GM23338 (cell line): ENCODE measurements around the gene FAAP100. TPM values are rescaled to one million over a fixed set of nuclear protein-coding genes. Genes with fewer than 3 reads are reported as not detected.

ENCODE experiments used
- ATAC-seq: fragments of 200-7000 bp; cut with Tn5 transposase; 3 replicates; pipeline ENCODE4 v1.9.1; 2020
- DNase-seq: peaks from one replicate; pipeline ENCODE4 v3.0.0-alpha.2; 2015; ENCODE audit warnings: low spot score
- H2AFZ ChIP-seq: fragments of 200-600 bp; sonication (generic); 2 replicates; pipeline ENCODE4 v1.8.0; 2016; ENCODE audit warnings: antibody characterized with exemption, mild to moderate bottlenecking, moderate library complexity
- H3F3A ChIP-seq: fragments of 200-600 bp; sonication (generic); replicated peaks from 2 replicates; pipeline ENCODE4 v1.8.0; 2017; ENCODE audit warnings: antibody characterized with exemption, mixed run types, low read depth
- H3K27ac ChIP-seq: fragments of 200-600 bp; sonication (generic); 2 replicates; pipeline ENCODE4 v1.6.1; 2016; ENCODE audit warnings: low read depth
- H3K27me3 ChIP-seq: fragments of 200-600 bp; sonication (generic); 2 replicates; pipeline ENCODE4 v1.8.0; 2016; ENCODE audit warnings: mild to moderate bottlenecking, mixed run types, moderate library complexity; ENCODE audit not compliant: insufficient read depth
- H3K36me3 ChIP-seq: fragments of 200-600 bp; sonication (generic); 2 replicates; pipeline ENCODE4 v1.8.0; 2016; ENCODE audit warnings: mild to moderate bottlenecking; ENCODE audit not compliant: insufficient read depth
- H3K4me1 ChIP-seq: fragments of 200-600 bp; sonication (generic); 2 replicates; pipeline ENCODE4 v1.8.0; 2016; ENCODE audit warnings: mild to moderate bottlenecking, moderate library complexity; ENCODE audit not compliant: insufficient read depth
- H3K4me2 ChIP-seq: fragments of 200-600 bp; sonication (generic); 2 replicates; pipeline ENCODE4 v1.7.1; 2017; ENCODE audit warnings: mixed run types
- H3K4me3 ChIP-seq: fragments of 200-600 bp; sonication (generic); 2 replicates; pipeline ENCODE4 v1.6.1; 2016; ENCODE audit warnings: mixed run types
- H3K79me2 ChIP-seq: fragments of 200-600 bp; sonication (generic); replicated peaks from 2 replicates; pipeline ENCODE4 v1.8.0; 2017; ENCODE audit warnings: mild to moderate bottlenecking; ENCODE audit not compliant: insufficient read depth
- H3K9me2 ChIP-seq: fragments of 200-600 bp; sonication (generic); 2 replicates; pipeline ENCODE4 v1.8.0; 2017; ENCODE audit not compliant: insufficient read depth
- H4K20me1 ChIP-seq: fragments of 200-600 bp; sonication (generic); replicated peaks from 2 replicates; pipeline ENCODE4 v1.8.0; 2017; ENCODE audit warnings: mild to moderate bottlenecking; ENCODE audit not compliant: insufficient read depth
- H3K27ac Mint-ChIP-seq: 2 replicates; pipeline ENCODE4 v1.8.0; 2020; ENCODE audit warnings: inconsistent platforms, mild to moderate bottlenecking, moderate library complexity, mixed read lengths
- H3K27me3 Mint-ChIP-seq: 3 replicates; pipeline ENCODE4 v1.8.0; 2022; ENCODE audit warnings: low read depth, mild to moderate bottlenecking, moderate library complexity, mixed read lengths, inconsistent platforms; ENCODE audit not compliant: insufficient read depth, poor library complexity
- H3K36me3 Mint-ChIP-seq: 3 replicates; pipeline ENCODE4 v1.8.0; 2021; ENCODE audit warnings: low read depth, mild to moderate bottlenecking, inconsistent platforms, moderate library complexity, mixed read lengths
- H3K4me1 Mint-ChIP-seq: 3 replicates; pipeline ENCODE4 v1.8.0; 2020; ENCODE audit warnings: mild to moderate bottlenecking, inconsistent platforms, mixed read lengths
- H3K4me3 Mint-ChIP-seq: 3 replicates; pipeline ENCODE4 v1.8.0; 2021; ENCODE audit warnings: moderate library complexity, mild to moderate bottlenecking, inconsistent platforms, mixed read lengths
- H3K9me3 Mint-ChIP-seq: 3 replicates; pipeline ENCODE4 v1.8.0; 2020; ENCODE audit warnings: moderate library complexity, mild to moderate bottlenecking, inconsistent platforms, mixed read lengths
- CREB1 ChIP-seq: fragments of 250-450 bp; sonication (Bioruptor Pico); IDR thresholded peaks from 2 replicates; pipeline ENCODE4 v1.5.0; 2020; ENCODE audit warnings: low read depth, mild to moderate bottlenecking, moderate library complexity
- CTCF ChIP-seq, 2 experiments: fragments of 200-600 bp in 1 of 2; sonication (generic) in 1 of 2; conservative IDR thresholded peaks; 2 replicates each; pipeline versions ENCODE4 v1.5.1 to v1.6.1; 2016 to 2017; ENCODE audit warnings: antibody characterized with exemption in 2 of 2, low read depth in 2 of 2, mild to moderate bottlenecking in 2 of 2, moderate library complexity in 1 of 2
- JUNB ChIP-seq: IDR thresholded peaks from one replicate; pipeline ENCODE4 v1.6.1; 2016; ENCODE audit warnings: antibody characterized with exemption; ENCODE audit not compliant: unreplicated experiment
- NANOG ChIP-seq: IDR thresholded peaks from 2 replicates; pipeline ENCODE4 v1.6.1; 2016; ENCODE audit warnings: antibody characterized with exemption, borderline replicate concordance
- POLR2AphosphoS5 ChIP-seq: IDR thresholded peaks from 2 replicates; pipeline ENCODE4 v1.6.1; 2016; ENCODE audit warnings: antibody characterized with exemption, low read depth
- STAT1 ChIP-seq: IDR thresholded peaks from one replicate; pipeline ENCODE4 v1.6.1; 2016; ENCODE audit warnings: antibody characterized with exemption; ENCODE audit not compliant: unreplicated experiment
- ZNF114 ChIP-seq: fragments of 250-450 bp; sonication (Bioruptor Pico); IDR thresholded peaks from 2 replicates; pipeline ENCODE4 v1.5.0; 2020; ENCODE audit warnings: mild to moderate bottlenecking, moderate library complexity
- ZNF331 ChIP-seq: fragments of 250-450 bp; sonication (Bioruptor Pico); IDR thresholded peaks from 2 replicates; pipeline ENCODE4 v1.5.0; 2020; ENCODE audit warnings: low read depth, mild to moderate bottlenecking, moderate library complexity
- polyA plus RNA-seq: library from polyadenylated mRNA; unstranded; fragments of >200 nt; fragmentation: Nextera tagmentation; extraction: Ambion mirVana; gene quantifications from 2 replicates; pipeline ENCODE4 v1.2.1, GENCODE V29; 2016
- total RNA-seq: library from RNA; depleted of rRNA; stranded (reverse); fragments of >200 nt; shearing (Covaris generic); gene quantifications from 2 replicates; pipeline ENCODE4 v1.2.3, GENCODE V29; 2014
- TF ChIP-seq, protein P1 (sequence below): fragments of 250-450 bp; sonication (Bioruptor Pico); IDR thresholded peaks from 2 replicates; pipeline ENCODE4 v1.5.0; 2020; ENCODE audit warnings: mild to moderate bottlenecking, moderate library complexity
- TF ChIP-seq, protein P2 (sequence below): IDR thresholded peaks from 2 replicates; pipeline ENCODE4 v1.6.1; 2016; ENCODE audit warnings: antibody characterized with exemption
- TF ChIP-seq, protein P3 (sequence below): IDR thresholded peaks from one replicate; pipeline ENCODE4 v1.6.1; 2018; ENCODE audit warnings: antibody characterized with exemption; ENCODE audit not compliant: unreplicated experiment

Gene FAAP100
- total and polyA plus RNA-seq, 2 experiments from 2014 or later: 16.0 to 50.5 TPM

- Mint-ChIP-seq H3K4me3 (no peak overlapping the region), H3K27ac (no peak overlapping the region; the same call in 1 of the 2 replicates), H3K9me3 (no peaks in the 10 kb centered on the region; the same call in 2 of the 3 replicates), H3K36me3 (peaks cover 53% of the 10 kb centered on the region), H3K4me1 (no peaks in the 10 kb centered on the region; the same call in 2 of the 3 replicates), H3K27me3 (peaks cover 5% of the 10 kb centered on the region)
- TF ChIP-seq, protein P1, sequence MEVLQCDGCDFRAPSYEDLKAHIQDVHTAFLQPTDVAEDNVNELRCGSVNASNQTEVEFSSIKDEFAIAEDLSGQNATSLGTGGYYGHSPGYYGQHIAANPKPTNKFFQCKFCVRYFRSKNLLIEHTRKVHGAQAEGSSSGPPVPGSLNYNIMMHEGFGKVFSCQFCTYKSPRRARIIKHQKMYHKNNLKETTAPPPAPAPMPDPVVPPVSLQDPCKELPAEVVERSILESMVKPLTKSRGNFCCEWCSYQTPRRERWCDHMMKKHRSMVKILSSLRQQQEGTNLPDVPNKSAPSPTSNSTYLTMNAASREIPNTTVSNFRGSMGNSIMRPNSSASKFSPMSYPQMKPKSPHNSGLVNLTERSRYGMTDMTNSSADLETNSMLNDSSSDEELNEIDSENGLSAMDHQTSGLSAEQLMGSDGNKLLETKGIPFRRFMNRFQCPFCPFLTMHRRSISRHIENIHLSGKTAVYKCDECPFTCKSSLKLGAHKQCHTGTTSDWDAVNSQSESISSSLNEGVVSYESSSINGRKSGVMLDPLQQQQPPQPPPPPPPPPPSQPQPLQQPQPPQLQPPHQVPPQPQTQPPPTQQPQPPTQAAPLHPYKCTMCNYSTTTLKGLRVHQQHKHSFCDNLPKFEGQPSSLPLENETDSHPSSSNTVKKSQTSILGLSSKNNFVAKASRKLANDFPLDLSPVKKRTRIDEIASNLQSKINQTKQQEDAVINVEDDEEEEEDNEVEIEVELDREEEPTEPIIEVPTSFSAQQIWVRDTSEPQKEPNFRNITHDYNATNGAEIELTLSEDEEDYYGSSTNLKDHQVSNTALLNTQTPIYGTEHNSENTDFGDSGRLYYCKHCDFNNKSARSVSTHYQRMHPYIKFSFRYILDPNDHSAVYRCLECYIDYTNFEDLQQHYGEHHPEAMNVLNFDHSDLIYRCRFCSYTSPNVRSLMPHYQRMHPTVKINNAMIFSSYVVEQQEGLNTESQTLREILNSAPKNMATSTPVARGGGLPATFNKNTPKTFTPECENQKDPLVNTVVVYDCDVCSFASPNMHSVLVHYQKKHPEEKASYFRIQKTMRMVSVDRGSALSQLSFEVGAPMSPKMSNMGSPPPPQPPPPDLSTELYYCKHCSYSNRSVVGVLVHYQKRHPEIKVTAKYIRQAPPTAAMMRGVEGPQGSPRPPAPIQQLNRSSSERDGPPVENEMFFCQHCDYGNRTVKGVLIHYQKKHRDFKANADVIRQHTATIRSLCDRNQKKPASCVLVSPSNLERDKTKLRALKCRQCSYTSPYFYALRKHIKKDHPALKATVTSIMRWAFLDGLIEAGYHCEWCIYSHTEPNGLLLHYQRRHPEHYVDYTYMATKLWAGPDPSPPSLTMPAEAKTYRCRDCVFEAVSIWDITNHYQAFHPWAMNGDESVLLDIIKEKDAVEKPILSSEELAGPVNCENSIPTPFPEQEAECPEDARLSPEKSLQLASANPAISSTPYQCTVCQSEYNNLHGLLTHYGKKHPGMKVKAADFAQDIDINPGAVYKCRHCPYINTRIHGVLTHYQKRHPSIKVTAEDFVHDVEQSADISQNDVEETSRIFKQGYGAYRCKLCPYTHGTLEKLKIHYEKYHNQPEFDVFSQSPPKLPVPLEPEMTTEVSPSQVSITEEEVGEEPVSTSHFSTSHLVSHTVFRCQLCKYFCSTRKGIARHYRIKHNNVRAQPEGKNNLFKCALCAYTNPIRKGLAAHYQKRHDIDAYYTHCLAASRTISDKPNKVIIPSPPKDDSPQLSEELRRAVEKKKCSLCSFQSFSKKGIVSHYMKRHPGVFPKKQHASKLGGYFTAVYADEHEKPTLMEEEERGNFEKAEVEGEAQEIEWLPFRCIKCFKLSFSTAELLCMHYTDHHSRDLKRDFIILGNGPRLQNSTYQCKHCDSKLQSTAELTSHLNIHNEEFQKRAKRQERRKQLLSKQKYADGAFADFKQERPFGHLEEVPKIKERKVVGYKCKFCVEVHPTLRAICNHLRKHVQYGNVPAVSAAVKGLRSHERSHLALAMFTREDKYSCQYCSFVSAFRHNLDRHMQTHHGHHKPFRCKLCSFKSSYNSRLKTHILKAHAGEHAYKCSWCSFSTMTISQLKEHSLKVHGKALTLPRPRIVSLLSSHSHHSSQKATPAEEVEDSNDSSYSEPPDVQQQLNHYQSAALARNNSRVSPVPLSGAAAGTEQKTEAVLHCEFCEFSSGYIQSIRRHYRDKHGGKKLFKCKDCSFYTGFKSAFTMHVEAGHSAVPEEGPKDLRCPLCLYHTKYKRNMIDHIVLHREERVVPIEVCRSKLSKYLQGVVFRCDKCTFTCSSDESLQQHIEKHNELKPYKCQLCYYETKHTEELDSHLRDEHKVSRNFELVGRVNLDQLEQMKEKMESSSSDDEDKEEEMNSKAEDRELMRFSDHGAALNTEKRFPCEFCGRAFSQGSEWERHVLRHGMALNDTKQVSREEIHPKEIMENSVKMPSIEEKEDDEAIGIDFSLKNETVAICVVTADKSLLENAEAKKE (CRISPR knock-in tag): no peak
- TF ChIP-seq JUNB (no peak), CTCF (conservative IDR thresholded peaks at IDR 0.05; ENCODE audit: low read depth in 2 of 2) (no peak), STAT1 (no peak), CREB1 (CRISPR knock-in tag) (no peak), ZNF114 (CRISPR knock-in tag) (no peak), POLR2AphosphoS5 (no peak), NANOG (no peak), ZNF331 (CRISPR knock-in tag) (no peak)
- TF ChIP-seq, protein P2, sequence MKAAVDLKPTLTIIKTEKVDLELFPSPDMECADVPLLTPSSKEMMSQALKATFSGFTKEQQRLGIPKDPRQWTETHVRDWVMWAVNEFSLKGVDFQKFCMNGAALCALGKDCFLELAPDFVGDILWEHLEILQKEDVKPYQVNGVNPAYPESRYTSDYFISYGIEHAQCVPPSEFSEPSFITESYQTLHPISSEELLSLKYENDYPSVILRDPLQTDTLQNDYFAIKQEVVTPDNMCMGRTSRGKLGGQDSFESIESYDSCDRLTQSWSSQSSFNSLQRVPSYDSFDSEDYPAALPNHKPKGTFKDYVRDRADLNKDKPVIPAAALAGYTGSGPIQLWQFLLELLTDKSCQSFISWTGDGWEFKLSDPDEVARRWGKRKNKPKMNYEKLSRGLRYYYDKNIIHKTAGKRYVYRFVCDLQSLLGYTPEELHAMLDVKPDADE: no peak
- TF ChIP-seq, protein P3, sequence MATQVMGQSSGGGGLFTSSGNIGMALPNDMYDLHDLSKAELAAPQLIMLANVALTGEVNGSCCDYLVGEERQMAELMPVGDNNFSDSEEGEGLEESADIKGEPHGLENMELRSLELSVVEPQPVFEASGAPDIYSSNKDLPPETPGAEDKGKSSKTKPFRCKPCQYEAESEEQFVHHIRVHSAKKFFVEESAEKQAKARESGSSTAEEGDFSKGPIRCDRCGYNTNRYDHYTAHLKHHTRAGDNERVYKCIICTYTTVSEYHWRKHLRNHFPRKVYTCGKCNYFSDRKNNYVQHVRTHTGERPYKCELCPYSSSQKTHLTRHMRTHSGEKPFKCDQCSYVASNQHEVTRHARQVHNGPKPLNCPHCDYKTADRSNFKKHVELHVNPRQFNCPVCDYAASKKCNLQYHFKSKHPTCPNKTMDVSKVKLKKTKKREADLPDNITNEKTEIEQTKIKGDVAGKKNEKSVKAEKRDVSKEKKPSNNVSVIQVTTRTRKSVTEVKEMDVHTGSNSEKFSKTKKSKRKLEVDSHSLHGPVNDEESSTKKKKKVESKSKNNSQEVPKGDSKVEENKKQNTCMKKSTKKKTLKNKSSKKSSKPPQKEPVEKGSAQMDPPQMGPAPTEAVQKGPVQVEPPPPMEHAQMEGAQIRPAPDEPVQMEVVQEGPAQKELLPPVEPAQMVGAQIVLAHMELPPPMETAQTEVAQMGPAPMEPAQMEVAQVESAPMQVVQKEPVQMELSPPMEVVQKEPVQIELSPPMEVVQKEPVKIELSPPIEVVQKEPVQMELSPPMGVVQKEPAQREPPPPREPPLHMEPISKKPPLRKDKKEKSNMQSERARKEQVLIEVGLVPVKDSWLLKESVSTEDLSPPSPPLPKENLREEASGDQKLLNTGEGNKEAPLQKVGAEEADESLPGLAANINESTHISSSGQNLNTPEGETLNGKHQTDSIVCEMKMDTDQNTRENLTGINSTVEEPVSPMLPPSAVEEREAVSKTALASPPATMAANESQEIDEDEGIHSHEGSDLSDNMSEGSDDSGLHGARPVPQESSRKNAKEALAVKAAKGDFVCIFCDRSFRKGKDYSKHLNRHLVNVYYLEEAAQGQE: no peak
- Histone ChIP-seq H3K36me3 (peaks cover 12% of the 10 kb centered on the region; the same call in 1 of the 2 replicates), H3K4me2 (no peak overlapping the region), H3K27ac (no peak overlapping the region), H2AFZ (no peak overlapping the region), H3F3A (0 out of 2 replicates have a peak, but pooled peaks cover 2% of the 10 kb centered on the region), H3K79me2 (peaks cover 5% of the 10 kb centered on the region), H3K9me2 (no peaks in the 10 kb centered on the region), H3K4me3 (no peak overlapping the region), H4K20me1 (peaks cover 28% of the 10 kb centered on the region), H3K4me1 (no peaks in the 10 kb centered on the region), H3K27me3 (no peaks in the 10 kb centered on the region)
- ATAC-seq: no peak
- DNase-seq: no peak
These were observed 24.6 kb upstream of the FAAP100 start for GRCh38 chr17:81576621-81577277.
